Measurements from ENCODE around the gene SIM2.

The SIM2 gene

DNA sequence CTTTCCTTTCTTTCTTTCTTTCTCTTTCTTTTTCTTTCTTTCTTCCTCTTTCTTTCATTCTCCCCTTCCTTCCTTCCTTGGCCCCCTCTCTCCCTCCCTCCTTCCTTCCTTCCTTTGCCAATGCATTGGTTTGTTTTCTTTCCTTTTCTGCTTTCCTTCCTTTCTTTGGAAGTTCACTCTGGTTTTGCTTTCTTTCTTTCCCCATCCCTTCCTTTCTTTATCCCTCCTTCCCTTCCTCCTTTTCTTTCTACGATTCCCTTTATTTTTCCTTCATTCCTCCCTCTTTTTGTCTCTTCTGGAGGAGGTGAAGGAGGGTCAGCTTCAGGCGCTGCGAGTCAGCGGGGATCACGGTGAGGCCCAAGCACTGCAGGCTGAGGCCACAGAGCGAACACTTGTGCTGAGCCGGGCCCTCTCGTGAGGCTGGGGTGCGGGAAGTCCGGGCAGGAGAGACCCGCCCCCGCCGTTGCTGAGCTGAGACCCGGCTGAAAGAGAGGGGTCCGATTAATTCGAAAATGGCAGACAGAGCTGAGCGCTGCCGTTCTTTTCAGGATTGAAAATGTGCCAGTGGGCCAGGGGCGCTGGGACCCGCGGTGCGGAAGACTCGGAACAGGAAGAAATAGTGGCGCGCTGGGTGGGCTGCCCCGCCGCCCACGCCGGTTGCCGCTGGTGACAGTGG is 1.5 kb downstream of the SIM2 start:
- no peak for TF ChIP-seq GATA1 (IDR thresholded peaks at IDR 0.05; ENCODE audit: low read depth, low read length)
- TF ChIP-seq POLR2A (IDR thresholded peaks at IDR 0.05; ENCODE audit: low read length): no peak

GRCh38 chr21:36700971-36701755 is 2.2 kb downstream of the SIM2 start:
- no peak for DNase-seq
- TF ChIP-seq GATA1 (IDR thresholded peaks at IDR 0.05; ENCODE audit: low read depth, low read length) (no peak), POLR2A (IDR thresholded peaks at IDR 0.05; ENCODE audit: low read length) (no peak)

More for the DNA sequence above, 1.5 kb downstream of the SIM2 start:
- no peak for DNase-seq

DNA sequence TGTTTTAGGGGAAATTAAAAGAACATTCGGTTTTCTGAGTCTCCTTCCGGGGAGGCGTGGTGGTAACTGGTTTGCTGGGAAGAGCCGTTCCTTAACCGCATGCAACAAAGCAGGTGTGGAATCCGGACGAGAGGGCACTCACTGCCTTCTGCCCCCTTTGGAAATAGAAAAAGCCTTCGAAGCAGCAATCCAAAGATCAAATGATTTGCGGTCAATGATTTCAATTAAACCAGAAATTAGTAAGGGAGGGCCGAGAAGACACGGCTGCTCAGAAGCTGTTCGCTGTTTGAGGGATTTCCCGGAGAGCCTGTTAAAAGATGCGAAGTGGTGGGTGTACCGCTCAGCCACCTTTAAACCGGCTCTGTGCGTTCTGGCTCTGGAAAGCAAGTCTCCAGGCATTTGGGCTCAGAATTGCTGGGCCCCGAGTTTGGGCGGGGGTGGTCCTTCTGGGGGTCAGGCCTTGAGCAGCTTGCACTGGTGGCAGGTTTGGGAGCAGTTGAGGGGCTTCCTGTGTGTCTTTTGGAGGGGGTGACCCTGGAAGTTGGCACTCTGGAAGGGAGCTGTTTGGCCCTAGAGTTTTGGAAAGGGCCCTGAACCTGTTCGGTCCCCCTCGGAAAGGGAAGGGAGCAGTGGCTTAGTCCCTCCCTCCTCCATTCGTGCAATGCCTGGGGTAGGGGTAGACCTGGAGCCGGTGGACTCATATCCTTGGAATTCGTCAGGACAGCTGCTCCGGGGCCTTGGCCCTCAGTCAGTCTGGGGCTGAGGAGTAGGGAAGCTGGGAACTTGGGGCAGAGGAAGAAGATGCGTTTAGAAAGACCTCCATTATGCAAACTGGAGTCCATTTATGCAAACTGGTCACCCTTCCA is 3.1 kb downstream of the SIM2 start:
- DNase-seq: no peak
- TF ChIP-seq GATA1 (IDR thresholded peaks at IDR 0.05; ENCODE audit: low read depth, low read length) (no peak), POLR2A (IDR thresholded peaks at IDR 0.05; ENCODE audit: low read length) (no peak)

DNA sequence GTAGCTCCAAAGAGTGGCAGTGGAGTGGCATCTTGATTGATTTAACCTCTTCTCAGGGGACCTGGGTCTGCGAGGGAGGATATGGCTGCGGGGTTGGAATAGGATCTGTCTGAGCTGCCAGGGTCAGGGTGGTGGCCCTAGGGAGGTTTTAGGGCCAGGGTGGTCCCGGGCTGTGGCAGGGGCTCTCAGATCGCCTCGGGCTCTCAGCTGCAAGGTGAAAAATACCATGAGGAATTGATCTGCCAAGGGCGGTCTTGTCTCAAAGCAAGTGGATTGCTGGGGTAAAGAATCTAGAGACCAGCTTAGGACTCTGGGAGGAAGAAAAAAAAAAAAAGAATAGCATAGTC is 3.7 kb downstream of the SIM2 start:
- no peak for DNase-seq
- TF ChIP-seq POLR2A (IDR thresholded peaks at IDR 0.05; ENCODE audit: low read length) (no peak), GATA1 (IDR thresholded peaks at IDR 0.05; ENCODE audit: low read depth, low read length) (no peak)

DNA sequence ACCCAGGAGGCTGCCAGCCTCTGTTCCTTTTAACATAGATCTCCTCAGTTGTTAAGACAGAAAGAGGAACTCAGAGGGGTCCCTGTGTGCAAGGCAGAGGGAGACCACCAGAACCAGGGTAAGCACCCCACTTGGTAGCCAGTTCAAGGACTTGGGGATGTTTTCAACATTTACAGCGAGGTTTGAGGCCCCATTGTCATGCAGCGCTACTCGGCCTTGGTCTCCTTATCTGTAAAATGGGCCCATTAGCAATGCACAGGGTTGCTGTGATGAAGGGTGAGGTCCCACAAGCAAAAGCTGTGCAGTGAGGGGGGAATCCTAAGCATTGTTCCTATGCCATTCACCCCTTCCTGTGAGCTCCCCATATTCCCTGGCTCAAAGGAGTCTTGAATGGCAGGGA is 4.2 kb downstream of the SIM2 start:
- TF ChIP-seq GATA1 (IDR thresholded peaks at IDR 0.05; ENCODE audit: low read depth, low read length) (no peak), POLR2A (IDR thresholded peaks at IDR 0.05; ENCODE audit: low read length) (no peak)
- no peak for DNase-seq

GRCh38 chr21:36703626-36704280 is 4.8 kb downstream of the SIM2 start:
- no peak for TF ChIP-seq GATA1 (IDR thresholded peaks at IDR 0.05; ENCODE audit: low read depth, low read length)
- no peak for TF ChIP-seq POLR2A (IDR thresholded peaks at IDR 0.05; ENCODE audit: low read length)
- no peak for DNase-seq

- no peak for TF ChIP-seq POLR2A (IDR thresholded peaks at IDR 0.05; ENCODE audit: low read length)
- TF ChIP-seq GATA1 (IDR thresholded peaks at IDR 0.05; ENCODE audit: low read depth, low read length): no peak
- DNase-seq: no peak
Observed at GRCh38 chr21:36704281-36704957, 5.5 kb downstream of the SIM2 start.

- TF ChIP-seq GATA1 (IDR thresholded peaks at IDR 0.05; ENCODE audit: low read depth, low read length): no peak
- TF ChIP-seq POLR2A (IDR thresholded peaks at IDR 0.05; ENCODE audit: low read length): no peak
- DNase-seq: no peak
Observed at GRCh38 chr21:36704958-36705678, 6.2 kb downstream of the SIM2 start.

DNA sequence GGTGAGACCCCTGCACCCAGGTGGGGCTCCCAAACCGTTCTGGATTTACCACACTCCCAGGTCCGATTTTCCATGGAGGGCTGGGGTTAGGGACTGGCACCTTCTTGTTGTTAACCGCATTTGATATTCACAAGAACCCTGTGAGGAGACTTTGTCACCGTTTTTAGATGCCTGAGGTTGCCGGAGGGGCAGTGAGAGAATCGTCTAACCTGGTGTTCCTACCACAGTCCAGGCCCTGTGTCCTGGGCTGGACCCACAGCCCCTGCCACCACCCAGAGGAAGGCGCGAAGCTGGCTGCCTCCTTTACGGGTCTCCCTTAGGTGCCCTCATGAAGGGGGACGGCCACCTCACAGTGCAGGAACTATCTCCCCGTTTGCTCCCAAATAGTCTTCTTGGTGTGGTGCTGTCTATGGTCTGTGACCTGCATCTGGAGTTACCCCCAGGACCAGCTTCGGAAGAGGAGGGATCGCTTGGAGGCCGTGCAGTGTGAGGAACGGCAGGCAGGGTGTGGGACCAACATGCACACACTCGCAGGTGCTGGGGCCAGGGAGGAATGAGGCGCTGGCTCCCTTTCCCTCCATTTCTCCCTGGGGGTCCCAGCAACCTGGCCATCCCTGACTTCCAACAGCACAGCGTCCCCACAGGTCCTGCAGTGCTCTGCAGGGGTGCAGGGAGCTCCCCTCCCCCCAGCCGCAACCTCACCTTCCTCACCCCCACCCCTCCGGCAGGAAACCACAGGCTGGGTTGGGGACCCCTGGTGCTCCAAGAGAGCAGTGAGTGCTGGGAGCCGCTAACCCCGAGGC is 7.0 kb downstream of the SIM2 start:
- DNase-seq: no peak
- no peak for TF ChIP-seq POLR2A (IDR thresholded peaks at IDR 0.05; ENCODE audit: low read length)
- no peak for TF ChIP-seq GATA1 (IDR thresholded peaks at IDR 0.05; ENCODE audit: low read depth, low read length)

DNA sequence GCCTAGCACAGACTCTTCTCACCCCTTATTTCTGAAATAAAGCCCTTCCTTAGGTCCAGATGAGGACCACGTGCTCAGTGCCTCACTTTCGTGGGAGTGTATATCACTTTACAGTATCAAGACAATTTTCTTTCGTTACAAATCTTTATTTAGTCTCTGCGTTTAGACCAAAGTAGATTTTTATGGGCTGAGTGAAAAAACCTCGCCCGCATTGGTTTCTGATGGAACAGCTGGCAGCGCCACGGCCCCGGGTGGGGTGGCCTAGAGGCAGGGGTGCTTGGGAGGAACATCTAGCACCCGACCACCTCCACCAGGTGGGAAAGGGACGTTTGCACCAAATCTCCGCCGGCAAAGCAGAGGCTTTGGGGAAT is 7.6 kb downstream of the SIM2 start:
- no peak for DNase-seq
- TF ChIP-seq POLR2A (IDR thresholded peaks at IDR 0.05; ENCODE audit: low read length): no peak
- no peak for TF ChIP-seq GATA1 (IDR thresholded peaks at IDR 0.05; ENCODE audit: low read depth, low read length)

GRCh38 chr21:36706951-36707762 is 8.2 kb downstream of the SIM2 start:
- DNase-seq: no peak
- TF ChIP-seq POLR2A (IDR thresholded peaks at IDR 0.05; ENCODE audit: low read length) (no peak), GATA1 (IDR thresholded peaks at IDR 0.05; ENCODE audit: low read depth, low read length) (no peak)

All from erythroblast (primary cell).